Measurements from ENCODE around the gene ADAP1.
"Not testable (repeated sequence)": the region's sequence is repeated elsewhere in the genome, so short reads cannot be mapped to it uniquely, and the experiment has no call there.

DNA sequence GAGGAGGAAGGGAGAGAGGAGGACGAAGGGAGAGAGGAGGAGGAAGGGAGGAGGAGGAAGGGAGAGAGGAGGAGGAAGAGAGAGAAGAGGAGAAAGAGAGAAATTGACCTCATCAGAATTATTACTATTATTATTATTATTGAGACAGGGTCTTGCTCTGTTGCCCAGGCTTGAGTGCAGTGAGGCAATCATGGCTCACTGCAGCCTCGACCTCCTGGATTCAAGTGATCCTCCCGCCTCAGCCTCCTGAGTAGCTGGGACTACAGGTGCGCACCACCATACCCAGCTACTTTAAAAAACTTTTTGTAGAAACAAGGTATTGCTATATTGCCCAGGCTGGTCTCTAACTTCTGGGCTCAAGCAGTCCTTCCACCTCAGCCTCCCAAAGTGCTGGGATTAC is 10.7 kb downstream of the ADAP1 start:
- TF ChIP-seq YY1 (IDR thresholded peaks at IDR 0.05; ENCODE audit: insufficient read depth, insufficient read length); ZNF274 (IDR thresholded peaks at IDR 0.05; ENCODE audit: low read depth, low read length): not testable (repeated sequence)

All from NT2/D1 (cell line).